Mucosa of rectum (tissue), 2 donors: Measurements from ENCODE around the gene FHOD1.

ENCODE experiments used
- H3K27ac ChIP-seq, 2 donors: one replicate each; pipeline ENCODE4 v1.7.0; 2013; ENCODE audit warnings: inconsistent platforms in 2 of 2, low read depth in 2 of 2, low read length in 2 of 2
- H3K27me3 ChIP-seq, 2 donors: one replicate each; pipeline ENCODE4 v1.7.0; 2013; ENCODE audit warnings: low read length in 2 of 2; ENCODE audit not compliant: control insufficient read depth in 2 of 2, insufficient read depth in 2 of 2
- H3K36me3 ChIP-seq, 2 donors: one replicate each; pipeline ENCODE4 v1.7.0; 2013; ENCODE audit warnings: low read length in 2 of 2; ENCODE audit not compliant: control insufficient read depth in 2 of 2, insufficient read depth in 2 of 2
- H3K4me1 ChIP-seq, 2 donors: one replicate each; pipeline ENCODE4 v1.7.0; 2013; ENCODE audit warnings: low read length in 2 of 2, mild to moderate bottlenecking in 1 of 2; ENCODE audit not compliant: control insufficient read depth in 2 of 2, insufficient read depth in 2 of 2
- H3K4me3 ChIP-seq, 2 donors: one replicate each; pipeline ENCODE4 v1.7.0; 2013; ENCODE audit warnings: low read length in 2 of 2
- H3K9ac ChIP-seq, 2 donors: one replicate each; pipeline ENCODE4 v1.7.0; 2013; ENCODE audit warnings: low read length in 2 of 2, low read depth in 1 of 2, mild to moderate bottlenecking in 1 of 2
- H3K9me3 ChIP-seq, 2 donors: one replicate each; pipeline ENCODE4 v1.7.0; 2013; ENCODE audit warnings: low read length in 2 of 2; ENCODE audit not compliant: control insufficient read depth in 2 of 2
- donor health status: healthy.
- donor health status: Normal muscosa, but diverticular disease.

The FHOD1 gene

GRCh38 chr16:67241008-67241900 is 6.0 kb downstream of the FHOD1 start:
- H3K27me3 ChIP-seq: no peaks in the 10 kb centered on the region
- H3K4me3 ChIP-seq: peak overlapping the region in 1 of 2 donors; percentile 53
- H3K36me3 ChIP-seq: peaks cover 26 to 30% of the 10 kb centered on the region in 2 donors
- peak overlapping the region; percentile 95 to 97 for H3K27ac ChIP-seq
- no peaks in the 10 kb centered on the region for H3K9me3 ChIP-seq
- peaks cover 45 to 48% of the 10 kb centered on the region in 2 donors for H3K4me1 ChIP-seq
- H3K9ac ChIP-seq: peak overlapping the region; percentile 66 to 69

DNA sequence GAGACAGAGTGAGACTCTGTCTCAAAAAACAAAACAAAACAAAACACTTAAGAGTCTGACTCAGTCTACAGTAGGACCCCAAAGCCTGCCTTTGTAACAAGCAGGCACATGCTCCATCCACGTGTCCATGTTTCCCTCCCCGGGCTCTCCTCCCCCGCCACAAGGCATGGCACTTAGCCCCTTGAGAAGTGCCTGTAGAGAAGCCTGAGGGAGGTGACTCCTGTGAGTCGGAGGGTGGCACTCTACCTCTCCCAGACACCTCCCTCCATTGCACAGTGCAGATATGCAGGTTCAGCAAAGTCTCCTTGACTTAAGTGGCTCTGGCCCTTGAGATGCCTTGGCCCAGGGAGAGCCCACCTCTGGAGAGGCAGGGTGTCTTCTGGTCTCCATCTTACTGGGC is 6.8 kb downstream of the FHOD1 start:
- H3K27ac ChIP-seq: peak overlapping the region; percentile 95 to 97
- H3K9ac ChIP-seq: peak overlapping the region in 1 of 2 donors; percentile 53
- peaks cover 32 to 36% of the 10 kb centered on the region in 2 donors for H3K36me3 ChIP-seq
- H3K27me3 ChIP-seq: no peaks in the 10 kb centered on the region
- no peaks in the 10 kb centered on the region for H3K9me3 ChIP-seq
- peaks cover 40 to 44% of the 10 kb centered on the region in 2 donors for H3K4me1 ChIP-seq
- H3K4me3 ChIP-seq: no peak overlapping the region

GRCh38 chr16:67238806-67239470 is 8.3 kb downstream of the FHOD1 start:
- H3K27ac ChIP-seq: no peak overlapping the region
- no peak overlapping the region for H3K9ac ChIP-seq
- H3K4me1 ChIP-seq: peaks cover 26 to 29% of the 10 kb centered on the region in 2 donors
- H3K4me3 ChIP-seq: no peak overlapping the region
- no peaks in the 10 kb centered on the region for H3K9me3 ChIP-seq
- peaks cover 32 to 49% of the 10 kb centered on the region in 2 donors for H3K36me3 ChIP-seq
- no peaks in the 10 kb centered on the region for H3K27me3 ChIP-seq

DNA sequence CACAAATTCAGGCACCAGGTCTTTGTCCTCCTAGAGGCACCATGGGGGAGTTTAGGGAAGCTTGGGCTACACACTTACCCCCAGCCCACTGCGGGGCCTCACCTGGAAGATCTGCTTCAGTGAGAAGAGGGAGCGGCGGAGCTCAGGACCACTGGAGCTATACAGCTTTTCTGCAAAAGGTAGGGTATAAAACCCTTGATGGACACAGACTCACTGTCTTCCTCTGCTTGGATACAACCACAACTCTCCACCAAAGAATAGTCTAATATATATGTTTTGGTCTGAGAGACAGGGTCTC is 9.1 kb downstream of the FHOD1 start:
- Histone ChIP-seq H3K27me3 (no peaks in the 10 kb centered on the region), H3K36me3 (peaks cover 36 to 55% of the 10 kb centered on the region in 2 donors), H3K4me1 (peaks cover 21 to 23% of the 10 kb centered on the region in 2 donors), H3K27ac (no peak overlapping the region), H3K9me3 (no peaks in the 10 kb centered on the region), H3K4me3 (no peak overlapping the region), H3K9ac (no peak overlapping the region)

DNA sequence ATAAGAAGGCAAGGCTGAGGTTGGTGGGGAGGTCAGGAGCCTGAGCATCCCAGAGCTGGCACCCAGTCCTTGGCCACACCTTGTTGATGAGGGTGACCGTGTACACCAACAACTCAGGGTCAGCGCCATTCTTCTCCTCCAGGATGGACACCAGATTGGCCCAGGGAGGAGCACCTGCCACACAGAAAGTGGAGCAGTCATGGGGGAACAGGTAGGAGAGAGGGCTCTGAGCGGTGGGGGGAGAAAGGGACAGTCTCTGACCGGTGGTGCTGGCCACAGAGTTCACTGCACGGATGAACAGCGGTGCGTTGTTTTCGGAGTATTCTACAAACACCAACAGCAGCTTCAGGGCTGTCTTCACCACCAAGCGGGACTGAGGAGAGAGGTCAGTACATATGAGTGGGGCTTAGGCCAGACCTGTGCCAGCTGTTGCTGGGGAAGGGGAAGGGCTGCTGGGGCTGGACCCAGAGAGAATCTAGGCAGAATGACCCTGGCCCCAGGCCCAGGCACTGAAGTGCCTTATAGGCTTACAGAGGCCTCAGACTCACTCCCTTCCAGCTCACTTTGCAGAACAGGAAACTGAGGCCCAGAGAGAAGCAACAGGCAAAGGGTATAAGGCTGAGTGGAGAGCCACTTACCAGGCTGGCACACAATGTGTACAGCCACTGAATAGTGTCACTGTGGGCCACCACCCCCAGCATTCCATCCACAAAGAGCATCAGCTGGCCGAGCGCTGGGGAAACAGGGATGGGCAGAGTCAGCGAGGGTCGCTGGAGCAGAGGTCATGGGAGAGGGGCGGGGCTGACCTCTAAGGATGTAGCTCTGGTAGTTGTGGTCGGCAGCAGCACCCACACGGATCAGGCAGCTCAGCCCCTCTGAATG is 9.6 kb downstream of the FHOD1 start:
- H3K9ac ChIP-seq: no peak overlapping the region
- peaks cover 37 to 55% of the 10 kb centered on the region in 2 donors for H3K36me3 ChIP-seq
- H3K27ac ChIP-seq: no peak overlapping the region

DNA sequence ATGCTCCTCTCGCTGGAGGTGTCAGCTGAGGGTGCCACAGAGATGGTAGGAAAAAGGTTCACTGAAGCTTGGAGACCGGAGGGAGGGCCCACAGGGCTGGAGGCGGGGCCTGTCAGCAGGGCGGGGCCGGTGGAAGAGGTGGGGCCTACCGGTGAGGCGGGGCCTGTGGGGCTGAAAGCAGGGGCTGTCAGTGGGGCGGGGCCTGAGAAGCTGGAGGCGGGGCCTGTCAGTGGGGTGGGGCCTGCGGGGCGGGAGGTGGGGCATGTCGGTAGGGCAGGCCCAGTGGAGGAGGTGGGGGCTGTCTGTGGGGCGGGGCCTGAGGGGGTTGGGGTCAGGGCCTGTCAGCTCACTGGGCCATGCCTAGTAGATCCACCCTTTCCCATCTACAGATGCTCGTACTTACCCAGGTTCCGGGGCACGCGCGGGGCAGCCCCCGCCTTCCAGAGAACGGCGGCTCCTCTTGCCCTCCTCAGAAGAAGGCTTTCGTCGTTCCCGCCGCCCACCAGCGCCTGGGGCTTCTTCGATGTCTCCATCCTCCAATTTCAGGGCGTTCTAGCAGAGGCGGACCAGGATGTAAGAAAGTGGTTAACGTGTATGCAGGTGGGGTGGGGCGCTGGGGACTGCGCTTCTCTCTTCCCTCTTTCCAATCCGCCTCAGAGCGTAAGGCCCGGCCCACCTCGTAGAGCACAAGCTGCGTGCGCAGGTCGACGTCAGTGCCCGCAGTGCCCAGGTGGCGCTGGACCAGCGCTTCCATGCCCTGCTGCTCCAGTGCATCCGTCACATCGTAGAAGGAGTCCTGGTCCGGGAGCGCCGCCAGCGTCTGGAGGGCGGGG is 10.5 kb downstream of the FHOD1 start:
- Histone ChIP-seq H3K4me1 (peaks cover 12 to 14% of the 10 kb centered on the region in 2 donors), H3K27me3 (no peaks in the 10 kb centered on the region), H3K4me3 (no peak overlapping the region), H3K9ac (no peak overlapping the region), H3K9me3 (no peaks in the 10 kb centered on the region), H3K36me3 (peaks cover 39 to 59% of the 10 kb centered on the region in 2 donors), H3K27ac (no peak overlapping the region)

More for the DNA sequence above, 9.6 kb downstream of the FHOD1 start:
- no peaks in the 10 kb centered on the region for H3K9me3 ChIP-seq
- H3K4me1 ChIP-seq: peaks cover 20 to 23% of the 10 kb centered on the region in 2 donors
- no peak overlapping the region for H3K4me3 ChIP-seq
- no peaks in the 10 kb centered on the region for H3K27me3 ChIP-seq

DNA sequence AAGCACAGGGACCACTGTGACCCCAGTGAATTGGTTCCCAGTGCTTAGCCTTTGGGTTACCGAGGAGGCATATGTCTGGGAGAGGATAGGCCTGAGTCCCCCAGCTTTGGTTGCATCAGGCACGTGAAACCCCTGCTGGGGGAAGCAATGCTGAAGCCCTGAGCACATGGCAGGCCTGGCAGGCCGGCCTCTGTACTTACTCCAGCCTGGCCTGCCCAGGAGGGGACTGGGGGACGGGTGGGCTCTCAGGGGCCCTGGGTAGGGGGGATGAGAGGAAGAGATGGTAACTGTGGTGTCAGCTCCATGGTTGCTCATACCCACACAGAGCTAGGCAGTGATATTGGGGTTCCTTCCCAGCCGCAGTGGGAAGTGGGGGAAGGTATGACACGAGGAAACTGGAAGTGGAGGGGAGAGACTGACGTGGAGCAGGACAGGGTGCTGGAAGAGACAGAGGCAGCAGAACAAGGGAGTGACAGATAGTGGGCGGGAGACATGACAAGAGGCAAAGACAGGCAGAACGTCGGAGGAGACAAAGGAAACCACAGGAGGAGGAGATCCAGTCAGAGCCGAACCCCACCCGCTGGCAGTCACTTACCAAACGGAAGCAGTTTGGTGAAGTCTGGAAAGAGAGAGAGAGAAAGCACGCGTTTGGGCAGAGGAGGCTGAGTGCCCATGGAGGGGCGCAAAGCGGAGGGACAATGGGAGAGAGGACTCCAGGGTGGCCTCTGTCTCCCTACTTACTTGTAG is 11.3 kb downstream of the FHOD1 start:
- Histone ChIP-seq H3K36me3 (peaks cover 47 to 67% of the 10 kb centered on the region in 2 donors), H3K27me3 (no peaks in the 10 kb centered on the region), H3K4me3 (no peak overlapping the region), H3K27ac (no peak overlapping the region), H3K4me1 (peaks cover 5 to 6% of the 10 kb centered on the region in 2 donors), H3K9me3 (no peaks in the 10 kb centered on the region), H3K9ac (no peak overlapping the region)

- no peak overlapping the region for H3K4me3 ChIP-seq
- no peaks in the 10 kb centered on the region for H3K9me3 ChIP-seq
- H3K36me3 ChIP-seq: peaks cover 59 to 80% of the 10 kb centered on the region in 2 donors
- no peaks in the 10 kb centered on the region for H3K4me1 ChIP-seq
- H3K27me3 ChIP-seq: no peaks in the 10 kb centered on the region
- H3K27ac ChIP-seq: no peak overlapping the region
- H3K9ac ChIP-seq: no peak overlapping the region
These were observed 13.1 kb downstream of the FHOD1 start for GRCh38 chr16:67234180-67234597.

DNA sequence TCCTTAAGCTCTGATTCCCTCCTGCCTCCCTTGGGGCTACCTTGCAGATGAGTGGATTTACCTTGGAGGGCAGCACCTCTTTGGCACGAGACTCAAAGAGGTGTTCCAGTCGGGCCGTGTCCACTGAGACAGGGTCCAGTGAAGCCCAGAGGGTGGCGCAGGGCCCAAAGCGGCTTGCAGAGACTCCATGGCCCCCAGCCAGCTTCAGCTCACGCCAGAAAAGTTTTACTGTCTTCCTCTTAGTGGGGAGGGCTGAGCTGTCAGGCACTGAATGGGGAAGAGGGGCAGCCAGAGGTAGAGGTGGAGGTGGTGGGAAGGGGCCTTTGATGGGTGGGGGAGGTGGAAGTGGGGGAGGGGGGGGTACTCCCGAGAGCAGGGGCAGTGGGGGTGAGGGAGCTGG is 13.7 kb downstream of the FHOD1 start:
- Histone ChIP-seq H3K4me1 (no peaks in the 10 kb centered on the region), H3K27ac (no peak overlapping the region), H3K9me3 (no peaks in the 10 kb centered on the region), H3K27me3 (no peaks in the 10 kb centered on the region), H3K9ac (no peak overlapping the region), H3K36me3 (peaks cover 59 to 80% of the 10 kb centered on the region in 2 donors), H3K4me3 (no peak overlapping the region)
